ENCODE measurements around the gene OLFM2.
"Not testable (repeated sequence)": the region's sequence is repeated elsewhere in the genome, so short reads cannot be mapped to it uniquely, and the experiment has no call there.

Gene OLFM2

GRCh38 chr19:9934132-9934950 lies 2.0 kb downstream of the OLFM2 start:
- no peaks in the 10 kb centered on the region for H3K9me3 Mint-ChIP-seq
- no peak overlapping the region for H3K4me3 Mint-ChIP-seq
- H3K27ac Mint-ChIP-seq, result no peak overlapping the region
- H3K4me1 Mint-ChIP-seq (ENCODE audit: low read depth), result peaks cover 26% of the 10 kb centered on the region
- intact Hi-C loops (cut with micrococcal nuclease), result loop anchor here (2.0 to 5.0 kb wide), 2 partner anchors 66 to 453 kb away; no protein-coding TSS in a partner anchor
- peaks cover 66% of the 10 kb centered on the region for H3K27me3 Mint-ChIP-seq
- H3K36me3 Mint-ChIP-seq (ENCODE audit: low read depth), result no peaks in the 10 kb centered on the region

DNA sequence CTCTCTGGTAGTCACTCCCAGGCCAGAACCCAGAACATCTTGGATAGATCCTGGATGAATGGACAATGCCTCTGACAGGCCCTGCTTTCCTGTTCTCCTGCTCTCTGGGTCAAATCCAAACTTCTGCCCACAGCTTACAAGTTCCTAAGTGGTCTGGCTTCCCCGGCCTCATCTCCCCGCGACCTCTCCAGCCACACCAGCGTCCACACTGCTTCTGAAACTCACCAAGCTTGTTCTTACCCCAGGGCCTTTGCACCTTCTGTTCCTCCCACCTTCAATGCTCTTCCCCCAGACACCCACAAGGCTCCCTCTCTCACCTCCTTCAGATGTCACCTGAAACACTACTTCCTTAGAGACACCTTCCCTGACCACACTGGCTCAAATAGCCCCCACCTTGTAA lies 3.5 kb downstream of the OLFM2 start:
- no peaks in the 10 kb centered on the region for H3K9me3 Mint-ChIP-seq
- H3K36me3 Mint-ChIP-seq (ENCODE audit: low read depth), result no peaks in the 10 kb centered on the region
- H3K27me3 Mint-ChIP-seq, result peaks cover 57% of the 10 kb centered on the region
- no peak overlapping the region for H3K4me3 Mint-ChIP-seq
- no peak overlapping the region for H3K27ac Mint-ChIP-seq
- H3K4me1 Mint-ChIP-seq (ENCODE audit: low read depth), result peaks cover 27% of the 10 kb centered on the region
- intact Hi-C loops (cut with micrococcal nuclease), result loop anchor here (5.0 kb wide), 1 partner anchor 454 kb away; no protein-coding TSS in a partner anchor

DNA sequence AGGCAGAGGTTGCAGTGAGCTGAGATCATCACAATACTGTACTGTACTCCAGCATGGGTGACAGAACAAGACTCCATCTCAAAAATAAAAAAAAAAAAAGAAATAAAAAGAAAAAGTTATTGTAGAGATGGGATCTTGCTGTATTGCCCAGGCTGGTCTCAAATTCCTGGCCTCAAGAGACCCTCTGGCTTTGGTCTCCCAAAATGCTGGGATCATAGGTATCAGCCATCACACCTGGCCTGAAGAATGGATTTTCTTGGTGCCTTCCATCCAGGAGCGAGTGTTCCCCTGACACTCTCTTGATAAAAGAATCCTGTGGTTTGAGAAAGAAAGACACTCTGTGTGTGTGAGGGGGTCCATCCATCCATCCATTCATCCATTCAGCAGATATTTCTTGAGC lies 4.7 kb downstream of the OLFM2 start:
- peaks cover 46% of the 10 kb centered on the region for H3K27me3 Mint-ChIP-seq
- H3K36me3 Mint-ChIP-seq (ENCODE audit: low read depth), result no peaks in the 10 kb centered on the region

DNA sequence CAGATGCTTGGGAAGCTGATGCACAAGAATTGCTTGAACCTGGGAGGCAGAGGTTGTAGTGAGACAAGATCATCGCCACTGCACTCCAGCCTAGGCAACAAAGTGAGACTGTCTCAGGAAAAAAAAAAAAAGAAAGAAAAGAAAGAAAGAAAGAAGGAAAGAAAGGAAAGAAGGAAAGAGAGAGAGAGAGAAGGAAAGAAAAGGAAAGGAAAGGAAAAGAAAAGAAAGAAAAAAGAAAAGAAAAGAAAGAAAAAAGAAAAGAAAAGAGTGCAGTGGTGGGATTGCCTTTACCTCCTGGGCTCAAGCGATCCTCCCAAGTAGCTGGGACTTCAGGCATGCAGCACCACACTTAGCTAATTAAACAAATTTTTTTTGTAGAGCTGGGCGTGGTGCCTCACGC lies 12.9 kb downstream of the OLFM2 start:
- peaks cover 12% of the 10 kb centered on the region for H3K4me1 Mint-ChIP-seq (ENCODE audit: low read depth)
- no peaks in the 10 kb centered on the region for H3K9me3 Mint-ChIP-seq
- intact Hi-C loops (cut with micrococcal nuclease), result no loop called here
- no peak overlapping the region for H3K27ac Mint-ChIP-seq
- H3K4me3 Mint-ChIP-seq, result no peak overlapping the region
- no peaks in the 10 kb centered on the region for H3K36me3 Mint-ChIP-seq (ENCODE audit: low read depth)
- peaks cover 25% of the 10 kb centered on the region for H3K27me3 Mint-ChIP-seq

More for the DNA sequence above, 4.7 kb downstream of the OLFM2 start:
- Mint-ChIP-seq H3K4me1 (ENCODE audit: low read depth) (peaks cover 32% of the 10 kb centered on the region), H3K4me3 (no peak overlapping the region), H3K9me3 (no peaks in the 10 kb centered on the region), H3K27ac (no peak overlapping the region)
- intact Hi-C loops (cut with micrococcal nuclease), result loop anchor here (1.0 to 5.0 kb wide), 3 partner anchors 96 to 456 kb away; no protein-coding TSS in a partner anchor

GRCh38 chr19:9922782-9923379 lies 13.4 kb downstream of the OLFM2 start:
- H3K27ac Mint-ChIP-seq; H3K36me3 Mint-ChIP-seq (ENCODE audit: low read depth); intact Hi-C loops (cut with micrococcal nuclease); H3K9me3 Mint-ChIP-seq; H3K4me3 Mint-ChIP-seq: not testable (repeated sequence)
- Mint-ChIP-seq H3K4me1 (ENCODE audit: low read depth) (peaks cover 11% of the 10 kb centered on the region), H3K27me3 (peaks cover 31% of the 10 kb centered on the region)

DNA sequence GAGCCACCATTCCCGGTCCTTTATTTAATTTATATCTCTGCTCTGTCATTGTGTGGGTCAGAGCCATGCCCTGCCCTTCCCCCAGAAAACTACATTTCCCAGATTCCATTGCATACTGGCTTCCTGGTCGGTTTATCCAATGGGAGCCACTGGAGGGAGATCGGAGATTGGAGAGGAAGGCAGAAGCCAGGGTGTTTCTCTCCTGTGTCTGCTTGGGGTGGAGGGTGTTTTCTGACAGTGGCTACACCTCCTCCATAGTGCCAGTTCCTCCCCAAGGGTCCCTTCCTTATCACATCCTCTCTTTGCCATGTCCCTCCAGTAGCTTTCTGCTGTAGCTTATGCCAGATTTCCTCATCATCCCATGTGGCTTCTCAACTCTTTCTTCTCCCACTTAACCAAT lies 19.0 kb downstream of the OLFM2 start:
- peak overlapping the region; percentile 25 for H3K27ac Mint-ChIP-seq
- peaks cover 52% of the 10 kb centered on the region for H3K27me3 Mint-ChIP-seq
- no peak overlapping the region for H3K4me3 Mint-ChIP-seq
- no peaks in the 10 kb centered on the region for H3K9me3 Mint-ChIP-seq
- intact Hi-C loops (cut with micrococcal nuclease), result no loop called here
- peaks cover 15% of the 10 kb centered on the region for H3K4me1 Mint-ChIP-seq (ENCODE audit: low read depth)
- H3K36me3 Mint-ChIP-seq (ENCODE audit: low read depth), result no peaks in the 10 kb centered on the region

GRCh38 chr19:9916719-9917118 lies 19.6 kb downstream of the OLFM2 start:
- H3K36me3 Mint-ChIP-seq (ENCODE audit: low read depth), result no peaks in the 10 kb centered on the region
- intact Hi-C loops (cut with micrococcal nuclease), result no loop called here
- H3K27me3 Mint-ChIP-seq, result peaks cover 51% of the 10 kb centered on the region
- no peaks in the 10 kb centered on the region for H3K9me3 Mint-ChIP-seq
- H3K27ac Mint-ChIP-seq, result peak overlapping the region; percentile 25
- H3K4me3 Mint-ChIP-seq, result no peak overlapping the region
- H3K4me1 Mint-ChIP-seq (ENCODE audit: low read depth), result peaks cover 15% of the 10 kb centered on the region

GRCh38 chr19:9914315-9915207 lies 21.8 kb downstream of the OLFM2 start:
- Mint-ChIP-seq H3K4me3 (peak overlapping the region; percentile 39), H3K27ac (no peak overlapping the region), H3K27me3 (peaks cover 48% of the 10 kb centered on the region), H3K4me1 (ENCODE audit: low read depth) (peaks cover 15% of the 10 kb centered on the region), H3K9me3 (no peaks in the 10 kb centered on the region), H3K36me3 (ENCODE audit: low read depth) (no peaks in the 10 kb centered on the region)
- intact Hi-C loops (cut with micrococcal nuclease), result no loop called here

- H3K9me3 Mint-ChIP-seq, result no peaks in the 10 kb centered on the region
- intact Hi-C loops (cut with micrococcal nuclease), result no loop called here
- peak overlapping the region; percentile 39 for H3K4me3 Mint-ChIP-seq
- peaks cover 15% of the 10 kb centered on the region for H3K4me1 Mint-ChIP-seq (ENCODE audit: low read depth)
- H3K36me3 Mint-ChIP-seq (ENCODE audit: low read depth), result no peaks in the 10 kb centered on the region
- H3K27me3 Mint-ChIP-seq, result peaks cover 50% of the 10 kb centered on the region
- no peak overlapping the region for H3K27ac Mint-ChIP-seq
These were observed 22.4 kb downstream of the OLFM2 start for GRCh38 chr19:9914001-9914314.

- H3K9me3 Mint-ChIP-seq, result no peaks in the 10 kb centered on the region
- peaks cover 46% of the 10 kb centered on the region for H3K27me3 Mint-ChIP-seq
- no peak overlapping the region for H3K27ac Mint-ChIP-seq
- H3K36me3 Mint-ChIP-seq (ENCODE audit: low read depth), result no peaks in the 10 kb centered on the region
- no peak overlapping the region for H3K4me3 Mint-ChIP-seq
- peaks cover 15% of the 10 kb centered on the region for H3K4me1 Mint-ChIP-seq (ENCODE audit: low read depth)
- intact Hi-C loops (cut with micrococcal nuclease), result no loop called here
These were observed 22.9 kb downstream of the OLFM2 start for GRCh38 chr19:9913237-9914000.

DNA sequence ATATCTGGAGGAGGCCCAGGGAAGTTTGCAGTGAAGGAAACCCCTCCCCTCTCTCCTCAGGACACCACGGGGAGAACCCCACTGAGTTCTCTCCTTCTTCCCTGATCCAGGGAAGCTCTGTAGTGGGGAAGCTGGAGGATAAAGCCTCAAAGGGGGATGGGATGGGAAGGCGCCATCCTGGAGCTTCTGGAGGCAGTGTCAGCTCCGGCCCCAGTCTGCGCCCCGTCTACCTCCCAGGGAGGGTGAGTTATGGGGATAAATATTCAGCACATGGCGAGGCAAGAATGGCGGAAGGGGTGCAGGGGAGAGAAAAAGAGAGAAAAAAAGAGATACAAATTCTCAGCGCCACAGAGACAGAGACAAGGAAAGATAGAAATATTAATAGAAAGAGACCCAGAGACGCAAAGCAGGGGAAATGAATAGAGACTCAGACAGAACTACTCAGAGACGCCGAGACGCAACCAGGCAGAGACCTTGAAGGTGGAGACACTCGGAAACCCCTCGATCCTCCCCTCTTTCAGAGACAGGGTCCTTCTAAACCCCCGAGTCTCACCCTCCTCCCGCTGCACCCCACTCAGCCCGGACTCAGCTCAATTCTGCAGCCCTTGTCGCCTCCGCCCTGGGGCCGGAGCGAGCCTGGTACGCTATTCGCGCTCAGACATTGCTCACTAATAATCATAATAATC lies 23.6 kb downstream of the OLFM2 start:
- Mint-ChIP-seq H3K9me3 (no peaks in the 10 kb centered on the region), H3K27ac (no peak overlapping the region), H3K4me3 (no peak overlapping the region), H3K36me3 (ENCODE audit: low read depth) (no peaks in the 10 kb centered on the region), H3K27me3 (peaks cover 41% of the 10 kb centered on the region), H3K4me1 (ENCODE audit: low read depth) (peaks cover 13% of the 10 kb centered on the region)
- intact Hi-C loops (cut with micrococcal nuclease), result no loop called here

DNA sequence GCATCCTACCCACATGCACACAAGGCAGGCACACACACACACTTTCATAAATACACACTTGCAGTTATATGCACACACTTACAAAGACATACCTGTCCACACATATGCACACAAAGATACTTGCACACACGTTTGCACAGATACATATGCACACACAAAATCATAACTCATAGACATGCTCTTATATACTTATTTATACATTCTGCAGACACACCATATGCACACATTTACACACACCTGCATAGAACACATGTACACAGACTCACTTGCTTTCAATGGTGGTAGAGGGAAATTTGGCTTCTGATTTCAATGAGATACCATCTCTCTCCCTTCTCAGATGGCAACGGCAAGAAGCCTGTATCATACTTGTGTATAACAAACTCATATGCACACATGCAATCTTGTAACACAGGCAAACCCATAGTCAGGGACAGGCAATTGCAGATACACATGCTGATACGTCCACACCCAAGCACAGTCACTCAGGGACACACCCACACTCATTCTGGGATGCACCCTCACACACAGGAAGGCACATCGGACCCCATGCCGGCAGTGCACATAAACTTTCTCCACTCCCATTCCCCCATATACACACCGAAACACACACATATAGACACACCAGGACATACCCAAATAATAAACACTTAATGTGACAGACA lies 24.7 kb downstream of the OLFM2 start:
- Mint-ChIP-seq H3K9me3 (no peaks in the 10 kb centered on the region), H3K4me1 (ENCODE audit: low read depth) (peaks cover 3% of the 10 kb centered on the region), H3K27me3 (peaks cover 30% of the 10 kb centered on the region), H3K27ac (no peak overlapping the region), H3K4me3 (no peak overlapping the region), H3K36me3 (ENCODE audit: low read depth) (no peaks in the 10 kb centered on the region)
- intact Hi-C loops (cut with micrococcal nuclease), result no loop called here

- intact Hi-C loops (cut with micrococcal nuclease), result no loop called here
- Mint-ChIP-seq H3K36me3 (ENCODE audit: low read depth) (no peaks in the 10 kb centered on the region), H3K4me3 (no peak overlapping the region), H3K27ac (no peak overlapping the region), H3K4me1 (ENCODE audit: low read depth) (no peaks in the 10 kb centered on the region), H3K27me3 (peaks cover 27% of the 10 kb centered on the region), H3K9me3 (no peaks in the 10 kb centered on the region)
These were observed 25.7 kb downstream of the OLFM2 start for GRCh38 chr19:9910625-9911024.

Data from dendritic cell treated with granulocyte-macrophage colony-stimulating factor and Interleukin-4, amounts not matched to agents 40 ng/mL and 50 ng/mL, for 4 days (primary cell).